Activated CD4-positive, alpha-beta T cell treated with anti-CD3 and anti-CD28 coated beads for 1 hour (primary cell): ENCODE results near the gene PLOD2.
"Not testable (repeated sequence)": the region's sequence is repeated elsewhere in the genome, so short reads cannot be mapped to it uniquely, and the experiment has no call there.

Experiments used
- DNase-seq: peaks from one replicate; pipeline ENCODE4 v3.0.0-alpha.2; 2020

The PLOD2 gene

DNA sequence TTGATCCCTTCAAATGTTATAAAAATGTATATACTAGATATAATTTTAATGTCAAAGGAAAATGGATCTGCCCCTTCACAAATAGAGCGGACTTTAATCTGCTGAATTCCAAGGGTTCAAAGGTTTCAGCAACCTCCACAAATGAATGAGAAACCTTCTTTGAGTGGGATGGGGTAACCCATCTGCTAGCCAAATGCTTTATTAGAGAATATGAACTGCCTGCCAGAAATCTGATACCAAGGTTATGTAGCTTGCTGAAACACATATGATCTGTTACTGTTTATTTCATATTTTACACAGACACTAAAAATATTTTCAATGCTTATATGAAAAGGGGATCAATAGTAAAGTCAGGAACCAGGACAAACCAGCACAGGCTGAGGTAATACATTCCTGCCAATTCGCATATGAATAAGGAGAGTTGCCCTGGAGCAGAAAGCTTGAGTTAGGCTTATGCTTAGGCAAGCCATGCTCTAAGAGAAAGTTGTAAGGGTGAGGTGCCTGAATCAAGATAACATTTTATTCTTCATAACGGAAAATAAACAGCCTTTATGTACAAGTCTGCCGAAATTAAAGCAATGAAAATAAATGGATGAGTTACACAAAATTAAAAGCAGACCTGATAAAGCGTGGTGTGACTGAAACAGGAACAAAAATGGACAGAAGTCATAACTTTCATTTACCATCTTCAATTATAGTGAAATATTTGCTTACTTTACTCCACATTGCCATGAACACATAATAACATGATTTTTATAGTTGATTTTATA lies 26.5 kb downstream of the PLOD2 start:
- DNase-seq, result no peak

DNA sequence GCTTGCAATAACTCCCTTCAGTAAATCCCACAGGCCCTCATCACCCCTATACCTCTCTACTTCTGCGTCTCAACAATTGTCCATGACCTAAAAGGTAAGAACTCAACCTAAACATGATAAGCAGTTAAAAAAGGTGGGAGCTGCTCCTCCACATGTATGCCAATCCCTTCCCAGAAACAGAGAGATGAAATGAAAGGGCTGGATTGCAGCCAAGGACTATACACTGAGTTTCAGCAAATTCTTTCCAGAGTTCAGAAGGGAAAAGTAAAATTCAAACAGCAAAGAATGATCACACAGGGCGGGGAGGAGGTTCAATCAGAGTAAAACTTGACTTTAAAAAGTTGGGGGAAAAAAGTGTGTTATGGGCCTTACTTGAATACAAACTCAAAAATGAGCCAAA lies 27.5 kb downstream of the PLOD2 start:
- DNase-seq, result no peak

DNA sequence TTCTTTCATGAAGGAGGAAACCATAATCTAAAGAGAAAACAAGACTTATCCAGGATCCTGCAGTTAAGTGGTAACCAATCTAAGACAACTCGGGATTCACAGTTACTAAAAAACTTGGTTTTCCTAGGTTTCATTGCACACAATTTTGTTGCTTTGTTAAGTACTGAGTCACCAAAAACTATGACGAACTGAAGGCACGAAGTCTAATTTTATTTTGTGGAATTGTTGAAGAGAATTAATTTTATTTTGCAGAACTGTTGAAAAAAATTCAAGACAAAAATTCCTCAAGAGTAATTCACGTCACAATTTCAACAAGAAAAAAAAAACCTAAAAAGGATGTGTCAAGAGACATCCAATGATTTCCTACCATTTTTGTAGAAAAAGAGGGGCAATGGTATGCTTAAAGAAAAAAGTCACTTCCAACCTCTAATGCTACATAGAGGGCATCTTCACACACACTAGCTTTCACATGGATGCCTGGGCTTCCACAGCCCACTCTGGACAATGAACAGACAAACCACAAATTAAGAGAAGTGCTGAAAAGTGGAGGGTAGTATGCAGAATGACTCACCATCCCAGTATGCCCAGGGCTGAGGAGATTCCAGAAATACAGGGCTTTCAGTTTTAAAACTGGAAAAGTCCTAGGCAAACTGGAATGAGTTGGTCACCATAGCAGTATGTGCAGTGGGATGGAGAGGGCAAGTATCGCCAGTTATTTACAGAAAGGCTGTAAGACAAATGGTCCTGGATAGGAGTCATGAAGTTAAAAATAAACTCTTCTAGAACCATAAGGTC lies 29.2 kb downstream of the PLOD2 start:
- DNase-seq, result no peak

DNA sequence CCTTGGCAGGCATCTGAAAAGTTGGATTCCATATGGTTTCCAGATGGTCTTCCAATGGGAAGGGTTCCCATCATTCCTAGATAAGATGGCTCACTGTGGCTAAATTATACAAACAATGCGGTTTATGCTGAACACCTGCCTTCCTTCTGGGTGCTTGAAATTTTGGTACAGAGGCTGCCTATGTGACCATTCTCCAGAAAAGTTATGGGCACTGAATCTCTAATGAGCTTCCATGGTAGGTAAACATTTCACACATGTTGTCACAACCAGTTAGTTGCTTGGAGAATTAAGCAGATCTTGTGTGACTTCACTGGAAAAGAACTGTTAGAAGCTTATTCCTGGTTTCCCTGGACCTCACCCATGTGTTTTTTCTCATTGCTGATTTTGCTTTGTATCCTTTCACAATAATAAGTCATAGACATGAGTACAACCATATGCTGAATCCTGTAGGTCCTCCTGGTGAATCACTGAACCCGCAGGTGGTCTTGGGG lies 30.1 kb downstream of the PLOD2 start:
- no peak for DNase-seq

DNA sequence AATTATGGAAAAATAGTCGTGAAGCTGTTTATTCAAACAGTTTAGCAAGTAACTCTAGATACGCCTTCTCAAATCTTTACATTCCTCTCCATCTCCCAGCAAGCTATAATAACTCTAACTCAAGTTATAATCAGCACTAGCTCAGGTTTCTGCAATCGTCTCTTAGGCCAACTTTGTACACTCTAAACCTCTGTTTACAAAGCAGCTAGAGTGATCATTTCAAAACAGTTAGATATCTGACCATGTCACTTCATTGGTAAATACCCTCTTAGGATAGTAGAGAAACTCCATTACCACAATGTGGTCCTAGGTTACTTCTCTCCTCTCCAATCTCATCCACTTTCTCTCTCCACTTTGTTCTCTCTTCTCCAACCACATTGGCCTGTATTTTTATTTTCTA lies 31.2 kb downstream of the PLOD2 start:
- no peak for DNase-seq

DNA sequence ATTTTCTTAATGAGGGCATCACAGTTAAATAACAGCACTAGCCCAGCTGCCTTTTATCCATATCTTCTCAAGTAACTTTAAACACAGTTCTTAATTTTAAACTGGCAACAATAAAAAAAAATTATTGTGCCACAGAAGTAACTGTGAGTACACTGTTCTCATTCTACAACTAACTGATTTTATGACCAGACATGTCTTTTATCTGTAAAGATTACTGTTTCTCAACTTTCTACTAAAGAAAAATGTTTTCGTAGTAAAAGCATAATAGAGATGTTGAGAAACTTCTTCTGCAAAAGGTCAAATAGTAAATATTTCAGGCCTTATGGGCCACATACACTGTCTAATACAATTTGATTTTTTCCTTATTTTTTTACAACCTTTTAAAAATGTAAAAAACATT lies 32.0 kb downstream of the PLOD2 start:
- DNase-seq, result no peak

DNA sequence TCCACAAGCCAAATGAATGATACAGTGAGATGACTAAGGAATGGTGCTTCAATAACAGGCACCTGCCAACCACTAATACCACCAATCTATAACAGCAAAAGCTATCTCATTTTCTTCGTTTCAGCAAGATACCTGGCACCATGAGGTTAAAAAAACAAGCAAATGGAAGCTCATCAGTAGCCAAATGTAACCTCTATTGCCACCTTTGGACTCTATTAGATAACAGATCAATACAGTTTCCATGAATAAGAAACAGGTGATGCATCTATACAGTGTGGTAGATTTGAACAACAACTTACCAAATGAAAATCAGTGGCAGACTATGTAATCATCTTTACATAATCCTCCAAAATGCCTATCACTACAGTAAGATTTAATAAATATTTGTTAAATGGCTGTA lies 32.8 kb downstream of the PLOD2 start:
- no peak for DNase-seq

DNA sequence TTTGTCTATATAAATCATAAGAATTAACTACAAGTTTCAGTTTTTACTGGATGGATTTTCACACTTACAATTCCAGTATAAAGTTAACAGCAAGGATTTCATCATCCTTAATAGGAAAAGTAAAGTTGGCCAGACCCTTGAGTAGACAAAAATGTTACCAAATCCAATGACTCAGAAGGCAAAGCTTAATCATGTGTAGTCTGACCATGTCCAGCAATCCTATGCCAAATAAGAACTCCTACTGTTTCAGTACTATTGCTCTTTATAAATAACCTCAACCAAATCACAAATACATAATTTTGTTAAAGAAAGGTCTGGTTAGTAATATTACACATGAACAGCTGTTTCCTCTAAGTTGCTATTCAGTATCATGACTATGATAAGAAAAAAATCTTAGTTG lies 35.0 kb downstream of the PLOD2 start:
- DNase-seq, result no peak

DNA sequence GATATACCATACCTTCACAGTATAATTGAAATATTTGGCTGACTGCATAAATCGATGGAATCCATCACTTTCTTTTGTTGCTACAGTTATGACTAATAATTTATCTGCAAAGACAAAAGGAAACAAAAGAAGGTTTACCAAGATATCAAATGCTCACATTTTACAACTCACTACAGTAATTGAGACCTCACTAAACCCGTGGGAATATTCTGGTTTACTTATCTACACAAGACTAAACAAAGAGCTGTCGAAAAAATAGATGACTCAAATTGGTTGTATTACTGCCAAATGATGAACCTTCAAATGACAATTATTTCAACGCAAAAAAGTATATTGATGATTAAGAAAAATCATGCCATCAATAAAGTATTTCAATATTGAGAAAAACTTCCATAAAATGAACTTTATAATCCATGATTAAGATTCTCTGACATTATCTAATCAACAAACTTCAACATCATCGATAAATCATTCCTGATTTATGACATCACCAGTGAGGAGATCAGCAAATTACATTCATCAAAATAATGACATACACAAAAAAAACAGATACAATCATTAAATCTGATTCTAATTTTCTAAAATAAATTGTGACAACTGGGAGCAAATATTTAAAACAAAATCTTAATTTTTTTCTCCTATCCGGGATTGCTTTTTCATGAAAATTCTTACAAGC lies 36.7 kb downstream of the PLOD2 start:
- no peak for DNase-seq

DNA sequence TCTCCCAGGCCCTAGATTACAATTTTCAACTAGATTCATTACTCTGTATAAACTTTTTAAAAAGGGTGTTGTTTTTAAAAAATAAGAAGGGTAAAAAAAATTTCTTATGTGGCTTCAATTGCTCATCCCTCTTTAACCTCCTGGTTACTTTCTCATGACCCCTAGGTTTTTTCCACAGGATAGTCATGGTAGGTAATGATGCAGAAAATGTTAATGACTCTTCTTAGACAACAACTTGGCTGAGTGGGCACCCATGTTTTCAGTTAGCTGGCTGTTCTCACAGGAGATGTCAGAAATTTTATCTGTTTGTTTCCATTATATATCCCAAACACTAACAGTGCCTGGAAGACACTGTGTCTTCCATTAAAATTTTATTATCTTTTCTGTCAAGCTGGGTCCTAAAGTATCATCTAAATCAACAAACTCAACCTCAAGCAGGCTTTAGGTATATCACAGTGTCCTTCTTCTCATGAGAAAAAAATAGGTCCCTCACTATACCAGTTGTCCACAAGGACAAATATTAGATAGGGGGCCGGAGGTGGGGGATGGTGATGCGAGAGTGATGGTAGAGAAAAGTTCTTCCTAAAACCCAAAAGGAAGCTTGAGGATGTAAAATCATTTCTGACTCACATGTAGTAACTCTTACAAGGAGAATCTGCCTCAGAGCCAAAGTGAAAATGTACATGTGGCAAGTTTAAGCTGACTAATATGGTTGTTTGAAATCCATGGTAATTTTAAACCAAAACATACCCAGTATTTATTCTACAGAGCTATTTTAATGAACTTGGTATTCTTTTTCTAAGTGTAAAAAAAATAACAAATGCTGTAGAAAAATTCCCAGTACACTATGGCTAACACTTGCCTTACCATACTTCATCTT lies 43.3 kb downstream of the PLOD2 start:
- DNase-seq, result no peak

DNA sequence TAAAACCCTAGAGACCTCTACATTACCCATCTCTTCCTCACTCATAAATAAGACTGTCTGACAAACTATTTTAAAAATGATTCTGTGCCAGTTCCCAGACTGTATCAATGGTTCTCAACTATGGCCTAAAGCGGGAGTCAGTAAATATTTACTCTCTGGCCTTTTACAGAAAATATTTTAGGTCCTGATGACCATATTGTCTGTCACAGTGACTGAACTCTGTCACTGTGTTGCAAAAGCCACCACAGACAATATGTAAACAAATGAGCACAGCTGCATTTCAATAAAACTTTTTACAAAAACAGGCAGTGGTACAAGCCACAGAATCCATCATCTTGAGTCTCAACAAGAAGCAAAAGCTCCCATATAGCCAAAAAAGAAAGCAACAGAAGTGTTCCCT lies 45.4 kb downstream of the PLOD2 start:
- no peak for DNase-seq

DNA sequence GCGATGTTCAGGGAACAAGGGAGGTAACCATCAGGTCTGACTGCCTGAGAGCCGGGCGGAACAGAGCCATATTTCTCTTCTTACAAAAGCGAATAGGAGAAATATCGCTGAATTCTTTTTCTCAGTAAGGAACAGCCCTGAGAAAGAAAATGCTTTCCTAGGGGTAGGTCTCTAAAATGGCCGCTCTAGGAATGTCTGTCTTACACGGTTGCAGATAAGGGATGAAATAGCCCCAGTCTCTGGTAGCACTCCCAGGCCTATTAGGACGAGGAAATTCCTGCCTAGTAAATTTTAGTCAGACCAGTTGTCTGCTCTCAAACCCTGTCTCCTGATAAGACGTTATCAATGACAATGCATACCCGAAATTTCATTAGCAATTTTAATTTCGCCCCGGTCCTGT lies 47.2 kb downstream of the PLOD2 start:
- DNase-seq, result not testable (repeated sequence)

DNA sequence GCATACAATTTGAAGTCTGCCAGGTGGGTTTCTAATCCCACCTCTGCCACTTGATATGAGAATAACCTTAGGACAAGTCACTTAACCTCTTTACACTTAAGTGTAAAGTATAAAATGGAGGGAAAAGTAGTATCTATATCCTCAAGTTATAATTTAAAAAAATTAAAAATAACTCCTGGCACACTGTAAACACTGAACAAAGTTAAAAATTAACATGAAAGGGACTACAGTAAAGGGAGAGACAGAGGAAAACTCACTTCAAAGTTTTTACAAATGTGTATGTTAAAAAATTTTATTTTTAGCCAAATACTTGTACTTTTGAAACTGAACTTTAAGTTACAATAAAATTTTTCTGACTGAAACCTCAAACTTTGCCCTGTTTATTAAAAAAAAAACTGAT lies 49.6 kb downstream of the PLOD2 start:
- DNase-seq, result no peak

DNA sequence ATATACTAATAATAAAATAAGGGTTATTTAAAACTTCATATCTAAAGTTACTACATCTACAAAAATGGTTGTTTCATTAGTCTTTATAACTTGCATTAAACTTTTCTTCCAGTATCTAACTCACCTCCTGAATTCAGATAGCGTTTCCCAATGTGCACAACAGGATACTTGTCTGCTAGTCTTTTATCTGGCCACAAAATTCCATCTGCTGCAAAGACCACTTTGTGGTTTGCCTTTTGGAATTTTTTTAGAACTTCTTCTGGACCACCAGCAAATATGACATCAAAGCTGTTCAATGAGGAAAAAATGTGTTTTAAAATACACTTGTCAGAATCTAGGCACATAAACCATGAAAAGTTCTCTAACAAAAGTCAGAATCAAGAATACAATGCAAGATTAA lies 50.8 kb downstream of the PLOD2 start:
- DNase-seq, result no peak

DNA sequence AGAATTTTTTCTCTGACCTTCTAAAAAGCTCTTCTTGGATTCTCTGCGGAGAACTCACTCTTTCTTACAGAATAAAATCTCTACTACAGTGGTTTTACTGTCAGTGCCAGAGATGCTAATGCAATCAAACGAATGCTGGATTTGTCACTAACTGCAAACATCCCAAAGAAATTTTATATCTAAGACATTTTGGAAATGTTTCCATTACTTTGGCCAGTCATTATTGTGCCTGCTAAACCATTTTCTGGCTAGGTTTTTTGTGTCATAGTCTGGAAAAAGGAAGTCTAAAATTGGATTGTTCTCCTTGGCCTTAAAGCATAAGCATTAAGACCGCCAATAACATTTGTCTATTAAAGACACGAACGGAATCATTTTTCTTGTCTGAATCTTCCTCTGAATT lies 54.0 kb downstream of the PLOD2 start:
- no peak for DNase-seq

DNA sequence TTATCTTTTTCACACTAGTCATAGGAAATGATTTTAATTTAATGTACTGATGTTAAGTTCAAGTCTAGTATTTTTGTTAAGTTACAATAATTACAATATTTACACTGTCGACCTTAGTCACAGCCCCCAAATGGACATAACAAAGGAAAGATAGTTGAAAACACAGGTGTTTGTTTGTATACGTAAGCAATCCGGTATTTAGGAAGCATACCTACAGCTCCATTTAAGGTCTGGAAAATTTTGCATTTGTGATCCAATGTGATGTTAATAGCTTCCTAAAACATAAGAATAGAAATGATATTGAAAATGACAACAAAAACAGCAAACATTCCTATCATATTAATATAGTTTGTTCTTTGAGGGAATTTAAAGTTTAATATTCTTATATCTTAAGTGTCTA lies 56.9 kb downstream of the PLOD2 start:
- DNase-seq, result no peak

DNA sequence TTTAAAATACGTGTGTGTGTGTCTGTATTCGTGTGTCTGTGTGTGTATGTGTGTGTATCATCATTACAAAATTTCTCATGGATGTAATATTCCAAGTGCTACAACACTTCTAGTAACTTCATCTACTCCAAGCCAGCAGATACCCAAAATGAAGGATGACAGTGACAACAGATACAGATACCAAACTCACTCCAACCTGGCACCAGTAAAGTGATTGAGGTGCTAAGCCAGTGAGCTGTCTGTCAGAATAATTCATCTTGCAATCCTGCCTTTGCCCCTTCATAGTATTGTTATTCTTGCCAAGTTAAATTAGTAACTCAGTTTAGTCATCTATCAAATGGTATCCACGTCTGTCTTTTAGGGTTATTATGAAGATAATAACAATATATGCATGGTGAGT lies 58.1 kb downstream of the PLOD2 start:
- no peak for DNase-seq

DNA sequence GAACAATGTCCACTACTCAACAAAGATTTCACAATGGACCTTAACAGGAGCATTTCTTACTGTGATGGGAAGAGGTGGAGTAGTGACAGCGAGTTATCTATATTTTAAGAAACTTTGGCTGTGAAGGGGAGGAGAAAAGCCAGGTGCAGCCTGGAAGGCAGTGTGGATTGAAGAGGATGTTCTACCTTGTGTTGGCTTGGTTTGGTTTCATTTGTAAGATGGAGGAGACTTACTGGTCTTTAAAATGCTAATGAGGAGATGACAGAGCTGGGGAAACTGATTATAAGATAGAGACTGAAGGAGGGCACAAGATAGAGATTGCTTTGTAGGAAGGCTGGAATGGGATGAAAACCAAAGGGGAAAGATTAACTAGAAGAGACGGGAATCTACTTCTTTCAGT lies 59.4 kb downstream of the PLOD2 start:
- no peak for DNase-seq

DNA sequence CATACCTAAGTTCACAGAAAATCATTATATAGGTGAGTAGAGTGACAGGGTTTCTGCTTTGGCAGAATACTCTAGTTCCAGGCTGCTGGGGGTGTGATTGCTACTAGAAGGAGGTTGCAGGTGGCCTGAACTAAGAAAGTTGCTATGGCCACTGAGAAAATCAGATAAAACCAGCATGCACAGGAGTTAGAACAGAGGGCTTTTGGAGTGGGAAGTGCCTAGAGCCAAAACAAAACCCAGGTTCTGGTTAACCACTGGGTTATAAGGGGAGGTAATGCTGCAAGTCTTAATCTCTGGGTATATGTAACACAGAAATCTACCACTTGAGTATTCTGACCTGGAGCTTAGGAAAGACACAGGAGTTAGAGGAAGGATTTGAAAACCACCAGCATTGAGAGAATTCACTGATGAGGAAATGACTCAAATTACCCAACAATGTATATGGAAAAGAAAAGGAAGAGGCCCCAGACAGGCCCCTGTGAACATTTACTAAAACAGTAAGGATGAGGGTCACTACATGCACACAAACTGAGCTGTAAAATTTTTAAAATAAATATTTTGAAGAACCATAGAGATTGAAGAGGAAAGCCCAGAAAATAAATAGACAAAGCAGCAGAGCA lies 60.0 kb downstream of the PLOD2 start:
- no peak for DNase-seq

DNA sequence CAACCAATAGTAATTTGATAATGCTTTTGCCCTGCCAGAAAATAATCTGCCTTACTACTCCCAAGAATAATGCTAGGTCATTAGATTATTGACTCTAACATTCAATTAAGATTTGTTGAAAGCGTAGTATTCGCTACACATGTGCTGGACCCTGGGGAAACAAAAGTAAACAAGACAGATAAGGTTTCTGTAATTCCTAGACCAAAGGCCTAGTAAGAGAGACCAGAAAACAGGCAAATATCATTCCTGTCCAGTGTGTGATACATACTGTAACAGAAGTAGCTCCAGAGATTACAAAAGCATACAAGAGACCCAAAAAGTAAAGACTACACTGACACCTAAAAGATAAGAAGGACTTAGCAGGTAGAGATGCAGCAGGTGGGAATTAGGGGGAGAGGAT lies 60.8 kb downstream of the PLOD2 start:
- DNase-seq, result no peak

DNA sequence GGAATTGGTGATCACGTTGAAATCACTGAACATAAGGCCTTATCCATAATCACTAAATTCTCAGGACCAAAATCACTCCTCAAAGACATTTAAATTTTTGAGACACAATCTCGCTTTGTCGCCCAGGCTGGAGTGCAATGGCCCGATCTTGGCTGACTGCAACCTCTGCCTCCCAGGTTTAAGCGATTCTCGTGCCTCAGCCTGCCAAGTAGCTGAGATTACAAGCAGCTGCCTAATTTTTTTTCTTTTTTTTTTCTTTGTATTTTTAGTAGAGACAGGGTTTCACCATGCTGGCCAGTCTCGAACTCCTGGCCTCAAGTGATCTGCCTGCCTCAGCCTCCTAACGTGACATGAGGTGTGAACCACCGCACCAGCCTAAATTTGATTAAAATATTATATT lies 61.7 kb downstream of the PLOD2 start:
- DNase-seq, result no peak

DNA sequence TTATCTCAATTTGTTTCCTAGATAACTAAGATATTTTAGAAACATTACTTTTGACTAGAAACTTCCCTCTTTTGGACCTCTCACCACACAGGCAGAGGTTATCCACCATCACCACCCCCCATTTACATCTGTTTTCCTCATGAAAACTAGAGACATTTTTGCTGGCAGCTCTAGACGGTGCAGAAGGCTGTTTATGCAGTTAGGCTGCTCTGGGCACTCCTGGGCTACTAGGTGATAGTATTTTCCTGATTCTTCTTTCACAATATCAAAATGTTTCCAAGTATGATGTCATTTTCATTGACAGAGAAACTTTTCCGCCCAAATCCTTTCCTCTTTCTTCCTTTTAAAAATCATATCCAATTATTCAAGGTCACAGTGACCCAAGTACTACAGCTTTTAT lies 67.1 kb downstream of the PLOD2 start:
- DNase-seq, result no peak
